Psoas muscle (tissue), 8 donors: ENCODE results near the gene SETD1B. TPM values are rescaled to one million over a fixed set of nuclear protein-coding genes. Genes with fewer than 3 reads are reported as not detected.
"Not testable (repeated sequence)": the region's sequence is repeated elsewhere in the genome, so short reads cannot be mapped to it uniquely, and the experiment has no call there.

ENCODE experiments used
- ATAC-seq, 4 donors: fragments of 200-7000 bp; cut with Tn5 transposase; one replicate each; pipeline ENCODE4 v1.9.1; 2020; ENCODE audit warnings: moderate library complexity in 3 of 4, mild to moderate bottlenecking in 2 of 4
- DNase-seq, 2 donors: peaks; one replicate each; pipeline ENCODE4 v3.0.0-alpha.2; 2020
- H3K27ac ChIP-seq: fragments of 200-600 bp; one replicate; pipeline ENCODE4 v1.8.0; 2022
- H3K27me3 ChIP-seq, 3 donors: fragments of 200-600 bp in 1 of 3; one replicate each; pipeline versions ENCODE4 v1.6.1 to v1.8.0; 2013 to 2022; ENCODE audit warnings: low read length in 2 of 3, mild to moderate bottlenecking in 2 of 3, moderate library complexity in 1 of 3; ENCODE audit not compliant: insufficient read depth in 3 of 3
- H3K36me3 ChIP-seq, 2 donors: fragments of 200-600 bp in 1 of 2; one replicate each; pipeline versions ENCODE4 v1.6.1 to v1.8.0; 2013 to 2022; ENCODE audit warnings: low read depth in 1 of 2, mild to moderate bottlenecking in 1 of 2, moderate library complexity in 1 of 2; ENCODE audit not compliant: insufficient read depth in 1 of 2
- H3K4me1 ChIP-seq: fragments of 200-600 bp; one replicate; pipeline ENCODE4 v1.8.0; 2022
- H3K4me3 ChIP-seq: fragments of 200-600 bp; one replicate; pipeline ENCODE4 v1.8.0; 2022; ENCODE audit warnings: mild to moderate bottlenecking
- H3K9me3 ChIP-seq: fragments of 200-600 bp; one replicate; pipeline ENCODE4 v1.8.0; 2022
- WGBS, 3 donors: extraction: QIAGEN DNeasy Blood & Tissue Kit; methylation state at CpG; one replicate each; pipeline versions ENCODE4 v1.1.6 to v1.1.7; 2013; 5-methylcytosine and 5-hydroxymethylcytosine counted together
- intact Hi-C, 2 donors: fragments of 100-400 bp; cut with DNase I; formaldehyde crosslinking; loops; one replicate each; pipeline versions ENCODE4 v1.11.0 to v1.14.2; 2022
- polyA plus RNA-seq, 3 donors: library from polyadenylated mRNA; stranded (reverse); fragments of 200-250 nt; gene quantifications; one replicate each; pipeline ENCODE4 v1.2.3, GENCODE V29; 2013
- total RNA-seq, 4 donors: library from RNA; stranded (reverse); fragmentation: NEBNext Ultra II Directional in 2 of 4; extraction: Animal tissue kit (Norgen Biotek cat#: 25700) in 2 of 4; gene quantifications; one replicate each; pipeline versions ENCODE4 v1.2.1 to v1.2.4, GENCODE V29; 2021 to 2023
- TF ChIP-seq, protein P1 (sequence below): fragments of 200-600 bp; IDR thresholded peaks from one replicate; pipeline ENCODE4 v1.8.0; 2022; ENCODE audit warnings: antibody characterized with exemption
- donor health status: healthy with polysubstance abuse.
- donor health status: DM: no; HTN: no; CAD: no; lungs with moderate emphysema.
- donor health status: Bipolar disorder and iron deficiency.
- donor health status: healthy.
- donor health status: DM: yes; HTN: yes; CAD: no.
- donor health status: DM: no; HTN: no; CAD: no.
- donor health status: DM: no; HTN: no; CAD: no.
- donor health status: DM: yes; HTN: yes; CAD: no.

The SETD1B gene
- total and polyA plus RNA-seq, 7 donors: 2.8 to 13.0 (median 9.2) TPM

DNA sequence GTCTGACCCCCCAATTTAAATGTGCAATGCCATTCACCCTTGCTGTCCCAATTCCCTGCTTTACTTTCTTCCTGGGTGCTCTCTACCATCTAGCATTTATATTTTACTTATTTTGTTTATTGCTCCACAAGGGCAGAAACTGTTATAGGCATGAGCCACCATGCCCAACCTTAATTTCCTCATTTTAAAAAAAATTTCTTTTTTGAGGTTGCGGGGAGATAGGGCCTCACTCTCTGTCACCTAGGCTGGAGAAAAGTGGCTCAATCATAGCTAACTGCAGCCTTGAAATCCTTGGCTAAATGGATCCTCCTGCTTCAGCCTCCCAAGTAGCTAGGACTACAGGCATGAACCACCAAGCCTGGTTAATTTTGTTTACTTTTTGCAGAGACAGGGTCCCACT is 41.9 kb downstream of the SETD1B start:
- WGBS, 3 donors: 92 to 98% (median 97%) methylated on average over 1 of the region's 1 CpG
- H3K4me3 ChIP-seq: no peak overlapping the region
- no peaks in the 10 kb centered on the region for H3K27me3 ChIP-seq
- no peaks in the 10 kb centered on the region for H3K36me3 ChIP-seq
- no peak for DNase-seq
- H3K27ac ChIP-seq: no peak overlapping the region
- no peak for ATAC-seq
- TF ChIP-seq, protein P1, sequence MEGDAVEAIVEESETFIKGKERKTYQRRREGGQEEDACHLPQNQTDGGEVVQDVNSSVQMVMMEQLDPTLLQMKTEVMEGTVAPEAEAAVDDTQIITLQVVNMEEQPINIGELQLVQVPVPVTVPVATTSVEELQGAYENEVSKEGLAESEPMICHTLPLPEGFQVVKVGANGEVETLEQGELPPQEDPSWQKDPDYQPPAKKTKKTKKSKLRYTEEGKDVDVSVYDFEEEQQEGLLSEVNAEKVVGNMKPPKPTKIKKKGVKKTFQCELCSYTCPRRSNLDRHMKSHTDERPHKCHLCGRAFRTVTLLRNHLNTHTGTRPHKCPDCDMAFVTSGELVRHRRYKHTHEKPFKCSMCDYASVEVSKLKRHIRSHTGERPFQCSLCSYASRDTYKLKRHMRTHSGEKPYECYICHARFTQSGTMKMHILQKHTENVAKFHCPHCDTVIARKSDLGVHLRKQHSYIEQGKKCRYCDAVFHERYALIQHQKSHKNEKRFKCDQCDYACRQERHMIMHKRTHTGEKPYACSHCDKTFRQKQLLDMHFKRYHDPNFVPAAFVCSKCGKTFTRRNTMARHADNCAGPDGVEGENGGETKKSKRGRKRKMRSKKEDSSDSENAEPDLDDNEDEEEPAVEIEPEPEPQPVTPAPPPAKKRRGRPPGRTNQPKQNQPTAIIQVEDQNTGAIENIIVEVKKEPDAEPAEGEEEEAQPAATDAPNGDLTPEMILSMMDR: no peak
- H3K9me3 ChIP-seq: no peaks in the 10 kb centered on the region
- no peaks in the 10 kb centered on the region for H3K4me1 ChIP-seq
- intact Hi-C loops: no loop called here

DNA sequence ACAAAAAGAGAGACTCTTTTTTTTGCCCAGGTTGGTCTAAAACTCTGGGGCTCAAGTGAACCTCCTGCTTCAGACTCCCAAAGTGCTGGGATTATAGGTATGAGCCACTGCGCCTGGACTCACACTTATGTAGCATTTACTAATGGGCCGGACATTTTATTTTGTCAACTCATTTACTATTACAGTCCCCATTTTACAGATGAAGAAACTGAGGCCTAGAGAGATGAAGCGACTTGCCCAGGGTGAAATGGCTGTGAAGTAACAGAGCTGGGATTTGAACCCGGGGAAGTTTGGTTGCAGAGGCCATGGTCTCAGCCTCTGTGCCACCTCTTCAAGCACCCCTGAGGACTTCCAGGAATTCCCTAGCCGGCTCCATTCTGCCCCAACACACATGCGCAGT is 45.4 kb downstream of the SETD1B start:
- H3K9me3 ChIP-seq: no peaks in the 10 kb centered on the region
- DNase-seq (no peak), ATAC-seq (no peak)
- intact Hi-C loops: no loop called here
- 94 to 97% (median 95%) methylated on average over 6 of the region's 6 CpGs for WGBS, 3 donors
- H3K4me3 ChIP-seq: no peak overlapping the region
- no peaks in the 10 kb centered on the region for H3K4me1 ChIP-seq
- TF ChIP-seq, protein P1: no peak
- H3K27ac ChIP-seq: no peak overlapping the region
- H3K36me3 ChIP-seq: no peaks in the 10 kb centered on the region
- no peaks in the 10 kb centered on the region for H3K27me3 ChIP-seq

DNA sequence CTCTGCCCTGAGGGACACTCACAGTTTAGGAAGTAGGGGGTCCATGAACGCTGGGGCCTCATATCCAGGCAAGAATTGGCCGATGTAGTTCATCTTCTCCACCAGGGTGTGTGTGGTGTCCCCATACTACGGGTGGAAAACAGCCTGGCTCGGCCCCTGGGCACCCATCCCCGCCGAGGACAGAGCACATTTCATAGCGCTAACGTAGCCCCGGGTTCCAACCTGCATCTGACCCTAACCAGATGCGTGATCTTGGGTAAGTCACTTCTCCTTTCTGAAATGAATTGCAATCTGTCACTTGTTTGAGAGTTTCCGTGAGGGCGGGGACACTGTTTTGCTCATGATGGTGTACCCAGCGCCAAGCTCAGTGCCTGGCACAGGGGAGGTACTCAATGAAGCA is 45.9 kb downstream of the SETD1B start:
- Histone ChIP-seq H3K4me3 (no peak overlapping the region), H3K27ac (no peak overlapping the region), H3K4me1 (no peaks in the 10 kb centered on the region), H3K9me3 (no peaks in the 10 kb centered on the region), H3K27me3 (no peaks in the 10 kb centered on the region), H3K36me3 (no peaks in the 10 kb centered on the region)
- no peak for DNase-seq
- no peak for ATAC-seq
- 77 to 83% (median 78%) methylated on average over 13 of the region's 13 CpGs for WGBS, 3 donors
- intact Hi-C loops: no loop called here
- TF ChIP-seq, protein P1: no peak

DNA sequence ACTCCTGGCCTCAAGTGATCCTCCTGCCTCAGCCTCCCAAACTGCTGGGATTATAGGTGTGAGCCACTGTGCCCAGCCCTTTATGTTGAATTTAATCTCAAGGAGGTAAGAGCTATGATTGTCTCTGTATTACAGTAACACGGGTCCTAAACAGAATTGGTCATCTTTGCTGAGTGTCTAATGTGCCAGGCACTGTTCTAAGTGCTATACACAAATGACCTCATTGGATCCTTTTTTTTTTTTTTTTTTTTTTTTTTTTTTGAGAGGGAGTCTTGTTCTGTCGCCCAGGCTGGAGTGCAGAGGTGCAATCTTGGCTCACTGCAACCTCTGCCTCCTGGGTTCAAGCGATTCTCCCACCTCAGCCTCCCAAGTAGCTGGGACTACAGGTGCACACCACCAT is 48.6 kb downstream of the SETD1B start:
- DNase-seq, intact Hi-C loops, ATAC-seq, H3K27me3 ChIP-seq, H3K4me3 ChIP-seq, H3K9me3 ChIP-seq, H3K36me3 ChIP-seq, H3K4me1 ChIP-seq, H3K27ac ChIP-seq: not testable (repeated sequence)
- WGBS, 3 donors: 57 to 75% (median 73%) methylated on average over 3 of the region's 3 CpGs

DNA sequence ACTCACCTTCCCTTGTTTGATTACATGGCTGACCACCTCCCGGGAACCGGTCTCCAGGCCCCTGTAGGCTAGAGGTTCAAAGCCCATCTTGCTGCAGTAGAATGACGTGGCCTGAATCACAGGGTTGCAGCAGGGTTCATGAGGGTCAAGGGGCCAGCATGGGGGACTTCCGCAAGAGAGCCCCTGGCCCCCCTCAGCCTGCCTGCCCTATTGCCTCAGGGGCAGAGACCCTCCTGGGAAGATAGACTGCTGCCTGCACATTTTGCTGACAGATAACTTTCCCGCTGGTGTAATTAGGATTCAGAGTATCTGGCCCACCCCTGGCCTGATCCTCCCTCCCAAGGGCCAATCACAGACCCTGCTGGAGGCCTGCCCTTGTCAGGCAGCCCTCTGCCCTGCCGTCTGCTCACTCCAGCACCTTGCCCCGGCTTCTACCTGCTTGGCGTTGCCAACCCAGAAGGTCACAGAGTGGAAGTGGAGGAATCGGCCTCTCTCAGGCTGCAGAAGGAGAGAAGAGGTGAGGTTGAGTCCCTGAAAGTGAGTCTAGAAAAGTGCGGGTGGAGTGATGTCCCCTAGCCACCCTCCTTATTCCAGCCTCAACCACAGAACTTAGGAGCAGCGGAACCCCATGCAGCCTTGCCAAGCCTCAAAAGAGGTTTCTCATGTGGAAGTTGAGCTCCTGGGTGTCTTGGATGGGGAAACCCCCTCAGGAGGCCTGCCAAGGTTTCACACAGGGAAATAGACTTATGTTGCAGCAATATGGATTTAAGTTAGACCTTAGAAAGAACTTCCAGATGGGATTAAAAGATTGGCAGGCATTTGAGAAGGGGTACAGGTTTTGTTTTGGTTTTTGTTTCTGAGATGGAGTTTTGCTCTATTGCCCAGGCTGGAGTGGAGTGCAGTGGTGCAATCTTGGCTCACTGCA is 53.8 kb downstream of the SETD1B start:
- H3K9me3 ChIP-seq: no peaks in the 10 kb centered on the region
- peaks cover 36% of the 10 kb centered on the region for H3K4me1 ChIP-seq
- no peak for DNase-seq
- H3K27ac ChIP-seq: peak overlapping the region; percentile 6
- no peak overlapping the region for H3K4me3 ChIP-seq
- intact Hi-C loops: no loop called here
- no peaks in the 10 kb centered on the region for H3K36me3 ChIP-seq
- no peak for ATAC-seq
- H3K27me3 ChIP-seq: no peaks in the 10 kb centered on the region
- WGBS, 3 donors: 85% methylated on average over 11 of the region's 11 CpGs
- TF ChIP-seq, protein P1: no peak
